Measurements from ENCODE around the gene RGS9.
"Not testable (repeated sequence)": the region's sequence is repeated elsewhere in the genome, so short reads cannot be mapped to it uniquely, and the experiment has no call there.

Gene RGS9

GRCh38 chr17:65173976-65174683, 37.0 kb downstream of the RGS9 start:
- Histone ChIP-seq H3K9me3 (no peaks in the 10 kb centered on the region), H3K4me3 (no peak overlapping the region), H3K4me1 (no peaks in the 10 kb centered on the region), H3K36me3 (replicated peaks) (no peaks in the 10 kb centered on the region), H3K27me3 (ENCODE audit: low read depth) (no peaks in the 10 kb centered on the region)
- DNase-seq (ENCODE audit: low spot score in 2 of 2) = no peak
- in situ Hi-C loops (cut with MboI; ENCODE audit: low sequenced_read_pairs) = no loop called here

- Histone ChIP-seq H3K36me3 (replicated peaks) (no peaks in the 10 kb centered on the region), H3K4me3 (no peak overlapping the region), H3K9me3 (no peaks in the 10 kb centered on the region), H3K27me3 (ENCODE audit: low read depth) (no peaks in the 10 kb centered on the region), H3K4me1 (no peaks in the 10 kb centered on the region)
- in situ Hi-C loops (cut with MboI; ENCODE audit: low sequenced_read_pairs) = no loop called here
- DNase-seq (ENCODE audit: low spot score in 2 of 2) = no peak
These were observed 37.8 kb downstream of the RGS9 start for GRCh38 chr17:65174974-65175373.

- Histone ChIP-seq H3K4me3 (no peak overlapping the region), H3K4me1 (no peaks in the 10 kb centered on the region), H3K36me3 (replicated peaks) (no peaks in the 10 kb centered on the region), H3K9me3 (no peaks in the 10 kb centered on the region), H3K27me3 (ENCODE audit: low read depth) (no peaks in the 10 kb centered on the region)
- in situ Hi-C loops (cut with MboI; ENCODE audit: low sequenced_read_pairs) = no loop called here
- DNase-seq (ENCODE audit: low spot score in 2 of 2) = no peak
These were observed 38.8 kb downstream of the RGS9 start for GRCh38 chr17:65175952-65176351.

GRCh38 chr17:65176646-65177409, 39.7 kb downstream of the RGS9 start:
- Histone ChIP-seq H3K9me3 (no peaks in the 10 kb centered on the region), H3K27me3 (ENCODE audit: low read depth) (no peaks in the 10 kb centered on the region), H3K4me3 (no peak overlapping the region), H3K36me3 (replicated peaks) (no peaks in the 10 kb centered on the region), H3K4me1 (no peaks in the 10 kb centered on the region)
- DNase-seq (ENCODE audit: low spot score in 2 of 2) = no peak
- in situ Hi-C loops (cut with MboI; ENCODE audit: low sequenced_read_pairs) = no loop called here

- Histone ChIP-seq H3K27me3 (ENCODE audit: low read depth) (no peaks in the 10 kb centered on the region), H3K9me3 (no peaks in the 10 kb centered on the region), H3K36me3 (replicated peaks) (no peaks in the 10 kb centered on the region), H3K4me1 (no peaks in the 10 kb centered on the region), H3K4me3 (no peak overlapping the region)
- no peak for DNase-seq (ENCODE audit: low spot score in 2 of 2)
- in situ Hi-C loops (cut with MboI; ENCODE audit: low sequenced_read_pairs) = no loop called here
These were observed 40.7 kb downstream of the RGS9 start for GRCh38 chr17:65177901-65178300.

- H3K36me3 ChIP-seq (replicated peaks); H3K4me3 ChIP-seq; DNase-seq (ENCODE audit: low spot score in 2 of 2); H3K4me1 ChIP-seq; in situ Hi-C loops (cut with MboI; ENCODE audit: low sequenced_read_pairs); H3K27me3 ChIP-seq (ENCODE audit: low read depth); H3K9me3 ChIP-seq: not testable (repeated sequence)
These were observed 43.1 kb downstream of the RGS9 start for GRCh38 chr17:65180276-65180675.

GRCh38 chr17:65180752-65181236, 43.6 kb downstream of the RGS9 start:
- H3K9me3 ChIP-seq; H3K4me1 ChIP-seq; in situ Hi-C loops (cut with MboI; ENCODE audit: low sequenced_read_pairs); H3K36me3 ChIP-seq (replicated peaks); H3K4me3 ChIP-seq; H3K27me3 ChIP-seq (ENCODE audit: low read depth); DNase-seq (ENCODE audit: low spot score in 2 of 2): not testable (repeated sequence)

GRCh38 chr17:65181237-65182061, 44.3 kb downstream of the RGS9 start:
- no peak for DNase-seq (ENCODE audit: low spot score in 2 of 2)
- Histone ChIP-seq H3K4me3 (no peak overlapping the region), H3K36me3 (replicated peaks) (no peaks in the 10 kb centered on the region), H3K27me3 (ENCODE audit: low read depth) (no peaks in the 10 kb centered on the region), H3K4me1 (no peaks in the 10 kb centered on the region), H3K9me3 (no peaks in the 10 kb centered on the region)
- in situ Hi-C loops (cut with MboI; ENCODE audit: low sequenced_read_pairs) = no loop called here

- in situ Hi-C loops (cut with MboI; ENCODE audit: low sequenced_read_pairs) = no loop called here
- Histone ChIP-seq H3K9me3 (no peaks in the 10 kb centered on the region), H3K36me3 (replicated peaks) (no peaks in the 10 kb centered on the region), H3K27me3 (ENCODE audit: low read depth) (no peaks in the 10 kb centered on the region), H3K4me3 (no peak overlapping the region), H3K4me1 (no peaks in the 10 kb centered on the region)
- DNase-seq (ENCODE audit: low spot score in 2 of 2) = no peak
These were observed 45.1 kb downstream of the RGS9 start for GRCh38 chr17:65182233-65182632.

GRCh38 chr17:65183736-65184135, 46.6 kb downstream of the RGS9 start:
- no peak overlapping the region for H3K4me3 ChIP-seq
- H3K36me3 ChIP-seq (replicated peaks) = no peaks in the 10 kb centered on the region
- no peaks in the 10 kb centered on the region for H3K27me3 ChIP-seq (ENCODE audit: low read depth)
- H3K9me3 ChIP-seq = no peaks in the 10 kb centered on the region
- H3K4me1 ChIP-seq = no peaks in the 10 kb centered on the region
- in situ Hi-C loops (cut with MboI; ENCODE audit: low sequenced_read_pairs) = no loop called here
- DNase-seq (ENCODE audit: low spot score in 2 of 2) = no peak

- Histone ChIP-seq H3K36me3 (replicated peaks) (no peaks in the 10 kb centered on the region), H3K4me1 (no peaks in the 10 kb centered on the region), H3K27me3 (ENCODE audit: low read depth) (no peaks in the 10 kb centered on the region), H3K9me3 (no peaks in the 10 kb centered on the region), H3K4me3 (no peak overlapping the region)
- in situ Hi-C loops (cut with MboI; ENCODE audit: low sequenced_read_pairs) = no loop called here
- DNase-seq (ENCODE audit: low spot score in 2 of 2) = no peak
These were observed 47.2 kb downstream of the RGS9 start for GRCh38 chr17:65184235-65184959.

GRCh38 chr17:65185062-65185461, 47.9 kb downstream of the RGS9 start:
- no peaks in the 10 kb centered on the region for H3K36me3 ChIP-seq (replicated peaks)
- H3K9me3 ChIP-seq = no peaks in the 10 kb centered on the region
- no peak for DNase-seq (ENCODE audit: low spot score in 2 of 2)
- in situ Hi-C loops (cut with MboI; ENCODE audit: low sequenced_read_pairs) = no loop called here
- no peaks in the 10 kb centered on the region for H3K27me3 ChIP-seq (ENCODE audit: low read depth)
- no peak overlapping the region for H3K4me3 ChIP-seq
- H3K4me1 ChIP-seq = no peaks in the 10 kb centered on the region

- no peak overlapping the region for H3K4me3 ChIP-seq
- H3K9me3 ChIP-seq = no peaks in the 10 kb centered on the region
- in situ Hi-C loops (cut with MboI; ENCODE audit: low sequenced_read_pairs) = no loop called here
- no peaks in the 10 kb centered on the region for H3K4me1 ChIP-seq
- no peak for DNase-seq (ENCODE audit: low spot score in 2 of 2)
- H3K36me3 ChIP-seq (replicated peaks) = no peaks in the 10 kb centered on the region
- no peaks in the 10 kb centered on the region for H3K27me3 ChIP-seq (ENCODE audit: low read depth)
These were observed 48.7 kb downstream of the RGS9 start for GRCh38 chr17:65185668-65186382.

Data from HAP-1 (cell line).